ENCODE data around the gene KIF5C.

- TF ChIP-seq, protein P1, sequence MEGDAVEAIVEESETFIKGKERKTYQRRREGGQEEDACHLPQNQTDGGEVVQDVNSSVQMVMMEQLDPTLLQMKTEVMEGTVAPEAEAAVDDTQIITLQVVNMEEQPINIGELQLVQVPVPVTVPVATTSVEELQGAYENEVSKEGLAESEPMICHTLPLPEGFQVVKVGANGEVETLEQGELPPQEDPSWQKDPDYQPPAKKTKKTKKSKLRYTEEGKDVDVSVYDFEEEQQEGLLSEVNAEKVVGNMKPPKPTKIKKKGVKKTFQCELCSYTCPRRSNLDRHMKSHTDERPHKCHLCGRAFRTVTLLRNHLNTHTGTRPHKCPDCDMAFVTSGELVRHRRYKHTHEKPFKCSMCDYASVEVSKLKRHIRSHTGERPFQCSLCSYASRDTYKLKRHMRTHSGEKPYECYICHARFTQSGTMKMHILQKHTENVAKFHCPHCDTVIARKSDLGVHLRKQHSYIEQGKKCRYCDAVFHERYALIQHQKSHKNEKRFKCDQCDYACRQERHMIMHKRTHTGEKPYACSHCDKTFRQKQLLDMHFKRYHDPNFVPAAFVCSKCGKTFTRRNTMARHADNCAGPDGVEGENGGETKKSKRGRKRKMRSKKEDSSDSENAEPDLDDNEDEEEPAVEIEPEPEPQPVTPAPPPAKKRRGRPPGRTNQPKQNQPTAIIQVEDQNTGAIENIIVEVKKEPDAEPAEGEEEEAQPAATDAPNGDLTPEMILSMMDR (IDR thresholded peaks at IDR 0.05) = no peak
- no peak for TF ChIP-seq EZH2 (IDR thresholded peaks at IDR 0.05; ENCODE audit: borderline replicate concordance, insufficient read depth, low read depth, low read length, poor library complexity, severe bottlenecking)
These were observed 153.9 kb downstream of the KIF5C start for GRCh38 chr2:149028891-149029290.

Measured in B cell (primary cell).